ENCODE results near the gene PLA2G4B.

PLA2G4B gene

GRCh38 chr15:41872166-41872747, 33.6 kb downstream of the PLA2G4B start:
- no peak for DNase-seq

- peak; percentile 72 for DNase-seq
Observed at GRCh38 chr15:41873711-41874110, 35.1 kb downstream of the PLA2G4B start.

DNA sequence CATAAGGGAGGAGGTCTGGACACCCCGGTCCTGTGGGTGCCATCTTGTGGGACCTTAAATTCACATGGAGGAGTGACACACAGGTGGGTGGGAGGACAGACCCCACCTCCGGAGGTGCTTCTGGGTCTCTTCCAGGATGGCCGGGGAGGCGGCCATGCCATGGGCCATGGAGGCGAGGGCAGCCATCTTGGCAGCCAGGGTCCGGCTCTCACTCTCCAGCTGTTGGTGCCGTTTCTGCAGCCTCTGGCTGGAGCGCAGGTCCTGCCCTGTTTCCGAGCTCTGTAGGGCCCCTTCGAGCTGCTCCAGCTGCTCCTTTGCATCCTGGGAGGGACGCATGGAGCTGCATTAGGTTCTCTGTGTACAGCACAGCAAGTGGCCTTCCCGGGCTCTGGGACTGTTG, 36.1 kb downstream of the PLA2G4B start:
- DNase-seq, result no peak

GRCh38 chr15:41876007-41876406, 37.4 kb downstream of the PLA2G4B start:
- DNase-seq, result no peak

GRCh38 chr15:41876689-41877088, 38.0 kb downstream of the PLA2G4B start:
- DNase-seq, result no peak

DNA sequence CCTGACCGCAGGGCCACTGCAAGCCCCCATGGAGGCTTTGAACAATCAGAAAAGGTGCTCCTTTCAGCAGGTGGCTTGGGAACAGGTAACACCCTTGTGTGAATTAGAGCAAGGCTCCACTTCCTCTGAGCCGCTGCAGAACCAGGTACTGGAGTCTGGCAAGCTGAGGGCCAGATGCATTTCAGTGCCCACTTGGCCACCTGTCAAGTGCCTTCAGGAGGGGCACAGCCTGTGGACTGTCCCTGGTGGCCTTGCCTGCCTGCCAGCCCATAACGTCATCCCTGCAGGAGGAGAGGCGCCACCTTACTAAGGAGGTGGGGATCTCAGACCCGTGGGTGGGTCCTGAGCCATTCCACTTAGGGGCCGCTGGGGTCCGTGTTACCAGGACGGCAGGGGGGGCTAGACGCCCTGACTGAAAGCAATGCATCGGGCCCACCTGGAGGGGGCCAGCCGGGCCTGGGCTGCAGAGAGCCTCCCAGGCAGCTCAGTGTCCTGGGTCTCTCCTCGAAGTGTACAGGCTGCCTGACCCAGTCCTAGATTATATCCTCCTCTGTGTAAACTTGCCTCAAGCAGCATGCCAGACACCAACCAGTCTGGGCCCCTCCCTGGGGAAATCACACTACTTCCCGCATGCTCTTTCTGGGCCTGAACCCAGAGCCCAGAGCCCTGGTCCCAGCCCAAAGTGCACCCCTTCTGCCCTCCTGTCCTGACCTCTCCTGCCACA, 39.1 kb downstream of the PLA2G4B start:
- DNase-seq, result no peak

- DNase-seq, result no peak
Observed at GRCh38 chr15:41878355-41878699, 39.7 kb downstream of the PLA2G4B start.

DNA sequence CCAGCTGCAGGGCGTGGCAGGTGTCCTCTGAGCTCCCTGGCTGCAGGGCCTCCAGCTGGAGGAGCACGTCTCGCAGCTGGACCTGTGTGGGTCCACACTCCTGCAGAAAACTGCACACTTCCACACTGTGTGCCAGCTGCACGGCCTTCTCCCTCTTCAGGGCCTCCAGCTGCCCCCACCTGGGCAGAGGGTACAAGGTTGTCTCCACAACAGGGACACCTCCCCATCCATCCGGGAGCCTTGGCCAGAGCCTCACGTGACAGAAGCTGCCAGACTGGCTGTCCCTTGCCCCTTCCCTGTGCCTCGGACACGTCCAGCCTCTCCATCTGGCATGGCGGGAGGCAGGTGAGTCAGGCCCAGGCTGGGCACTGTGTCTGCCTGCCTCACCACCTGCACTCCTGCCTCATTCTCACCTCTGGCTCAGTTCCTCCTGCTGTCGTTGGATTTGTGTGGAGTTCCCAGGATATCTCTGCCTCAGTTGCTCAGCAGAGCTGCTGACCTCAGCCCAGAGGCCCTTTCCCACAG, 40.7 kb downstream of the PLA2G4B start:
- no peak for DNase-seq

GRCh38 chr15:41880156-41880877, 41.7 kb downstream of the PLA2G4B start:
- DNase-seq, result no peak

DNA sequence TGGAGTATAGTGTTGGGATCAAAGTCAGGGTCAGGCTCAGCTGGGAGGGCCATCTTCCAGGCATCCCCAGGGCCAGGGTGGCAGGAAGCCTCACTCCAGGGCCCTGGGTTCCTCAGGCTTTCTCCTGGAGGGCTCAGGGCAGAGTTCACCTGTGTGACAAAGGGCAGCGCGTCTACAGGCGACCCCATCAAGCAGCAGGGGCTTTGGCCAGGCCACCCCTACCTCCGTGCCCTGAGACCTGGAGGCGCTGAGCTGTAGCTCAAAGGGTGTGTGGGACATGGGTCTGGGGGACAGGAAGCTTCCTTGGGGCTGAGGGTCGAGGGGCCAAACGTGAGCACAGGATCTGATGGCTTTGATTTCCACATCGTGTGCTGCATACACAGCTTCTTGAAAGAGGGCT, 42.4 kb downstream of the PLA2G4B start:
- DNase-seq, result no peak

- no peak for DNase-seq
Observed at GRCh38 chr15:41881550-41881919, 42.9 kb downstream of the PLA2G4B start.

GRCh38 chr15:41881920-41882688, 43.5 kb downstream of the PLA2G4B start:
- no peak for DNase-seq

DNA sequence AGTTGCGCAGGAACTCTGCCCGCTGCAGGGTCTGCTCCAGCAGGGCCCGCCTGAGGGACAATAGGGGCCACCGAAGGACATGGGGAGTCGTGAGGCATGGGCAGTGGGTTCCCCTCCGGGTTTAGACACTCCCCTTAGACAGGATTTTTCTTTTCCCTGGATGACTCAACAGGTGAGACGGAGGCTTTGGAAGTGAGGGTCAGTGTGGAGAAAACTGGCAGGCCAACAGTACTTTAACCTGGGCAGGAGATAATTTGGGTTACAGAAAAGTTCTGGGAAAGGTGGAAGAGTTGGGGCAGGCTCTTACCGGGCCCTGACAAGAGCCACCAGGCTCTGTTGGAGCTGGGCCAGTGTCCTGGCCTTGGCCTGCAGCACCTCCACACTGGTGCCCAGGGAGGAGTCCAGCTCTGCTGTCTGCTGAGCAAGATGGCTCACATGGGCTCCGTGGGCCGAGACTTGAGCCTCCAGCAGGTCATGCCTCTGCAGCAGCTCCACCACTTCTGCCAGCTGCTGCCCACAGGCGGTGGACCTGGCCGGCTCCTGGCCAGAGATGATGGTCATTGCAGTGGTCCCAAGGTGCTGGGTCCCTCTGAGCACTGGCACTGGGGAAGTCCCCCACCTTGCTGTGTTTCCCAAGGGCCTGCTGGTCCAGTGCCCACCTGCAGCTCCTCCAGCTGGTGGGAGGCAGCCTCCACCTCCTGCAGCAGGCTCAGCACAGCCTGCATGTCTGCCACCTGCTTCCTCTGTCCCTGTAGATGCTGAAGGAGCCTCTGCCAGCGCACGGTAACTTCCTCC, 44.2 kb downstream of the PLA2G4B start:
- DNase-seq, result no peak

- DNase-seq, result no peak
Observed at GRCh38 chr15:41883484-41883825, 44.8 kb downstream of the PLA2G4B start.

DNA sequence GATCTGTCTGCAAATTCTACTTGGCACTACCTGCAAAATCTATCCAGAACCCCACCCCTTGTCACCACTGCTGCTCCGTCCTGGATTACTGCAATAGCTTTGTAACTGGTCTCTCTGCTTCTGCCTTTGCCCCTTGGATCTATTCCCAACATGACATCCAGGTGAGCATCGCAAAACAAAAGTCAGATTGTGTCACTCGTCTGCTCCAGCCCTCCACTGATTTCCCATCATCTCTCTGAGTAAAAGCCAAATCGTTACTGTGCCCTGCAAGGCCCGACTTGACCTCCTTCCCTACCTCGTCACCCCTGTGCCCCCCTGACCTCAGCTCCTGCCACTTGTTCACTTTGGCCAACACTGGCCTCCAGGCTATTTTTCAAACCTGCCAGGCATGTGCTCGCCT, 45.8 kb downstream of the PLA2G4B start:
- no peak for DNase-seq

- no peak for DNase-seq
Observed at GRCh38 chr15:41885321-41885720, 46.7 kb downstream of the PLA2G4B start.

DNA sequence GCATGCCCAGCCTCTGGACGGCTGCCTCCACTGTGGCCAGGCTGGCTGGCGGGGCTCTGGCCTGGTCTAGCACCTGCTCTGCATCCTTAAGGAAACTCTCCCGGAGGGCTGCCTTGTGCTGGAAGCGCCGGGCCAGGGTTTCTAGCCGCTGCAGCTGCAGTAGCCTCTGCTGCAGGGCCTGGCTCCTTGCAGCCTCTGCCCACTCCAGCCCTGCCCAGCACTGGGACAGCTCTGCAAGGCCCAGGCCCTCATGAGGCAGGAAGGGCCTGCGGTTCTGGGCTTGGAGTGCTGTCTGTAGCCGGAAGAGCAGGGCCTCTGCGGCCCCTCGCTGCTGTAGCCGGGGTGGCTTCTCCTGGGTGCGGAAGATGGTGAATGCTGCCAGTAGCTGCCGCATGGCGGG, 47.2 kb downstream of the PLA2G4B start:
- DNase-seq, result no peak

DNA sequence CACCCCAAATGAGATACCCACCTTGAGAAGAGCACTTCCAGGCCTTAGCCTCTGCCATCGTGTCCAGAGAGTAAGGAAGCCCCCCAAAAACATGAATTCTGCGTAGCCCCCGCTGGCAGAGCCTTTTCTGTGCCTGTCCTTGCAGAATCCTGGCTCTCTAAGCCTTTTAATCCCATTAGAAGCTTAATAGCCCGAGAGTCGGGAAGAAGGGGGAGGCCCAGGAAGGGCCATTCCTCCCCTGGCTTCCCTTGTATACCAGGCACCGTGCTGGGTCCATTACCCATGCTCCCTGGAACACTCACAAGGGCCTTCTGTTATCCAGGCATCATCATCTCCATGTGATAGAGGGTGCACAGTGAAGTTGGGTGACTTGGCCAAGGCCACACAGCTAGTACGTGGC, 48.1 kb downstream of the PLA2G4B start:
- DNase-seq, result no peak

GRCh38 chr15:41887161-41887560, 48.5 kb downstream of the PLA2G4B start:
- DNase-seq, result no peak

- no peak for DNase-seq
Observed at GRCh38 chr15:41887893-41888292, 49.2 kb downstream of the PLA2G4B start.

DNA sequence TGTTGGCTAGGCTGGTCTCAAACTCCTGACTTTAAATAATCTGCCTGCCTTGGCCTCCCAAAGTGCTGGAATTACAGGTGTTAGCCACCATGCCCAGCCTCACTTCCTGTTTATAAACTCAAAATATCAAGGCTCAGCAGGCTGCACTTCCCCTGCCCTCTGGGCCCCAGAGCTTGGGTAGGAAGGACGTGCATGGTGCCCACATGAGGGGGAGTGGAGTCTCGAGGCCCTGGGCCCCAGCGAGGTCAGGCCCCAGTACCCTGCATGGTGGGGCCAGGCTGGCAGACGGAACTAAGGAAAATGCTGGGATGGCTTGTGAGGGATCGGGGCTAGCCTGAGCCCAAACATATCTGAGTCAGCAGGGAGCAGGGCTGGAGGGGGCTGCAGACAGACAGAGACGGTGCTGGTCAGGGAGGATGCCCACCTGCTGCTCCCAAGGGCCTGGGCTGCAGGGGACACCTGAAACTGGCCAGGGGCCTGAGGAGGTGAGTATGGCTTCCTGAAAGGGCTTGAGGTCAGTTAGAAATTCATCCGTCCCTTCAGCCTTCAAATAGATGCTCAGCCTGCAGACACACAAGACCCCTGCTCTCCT, 50.1 kb downstream of the PLA2G4B start:
- no peak for DNase-seq

DNA sequence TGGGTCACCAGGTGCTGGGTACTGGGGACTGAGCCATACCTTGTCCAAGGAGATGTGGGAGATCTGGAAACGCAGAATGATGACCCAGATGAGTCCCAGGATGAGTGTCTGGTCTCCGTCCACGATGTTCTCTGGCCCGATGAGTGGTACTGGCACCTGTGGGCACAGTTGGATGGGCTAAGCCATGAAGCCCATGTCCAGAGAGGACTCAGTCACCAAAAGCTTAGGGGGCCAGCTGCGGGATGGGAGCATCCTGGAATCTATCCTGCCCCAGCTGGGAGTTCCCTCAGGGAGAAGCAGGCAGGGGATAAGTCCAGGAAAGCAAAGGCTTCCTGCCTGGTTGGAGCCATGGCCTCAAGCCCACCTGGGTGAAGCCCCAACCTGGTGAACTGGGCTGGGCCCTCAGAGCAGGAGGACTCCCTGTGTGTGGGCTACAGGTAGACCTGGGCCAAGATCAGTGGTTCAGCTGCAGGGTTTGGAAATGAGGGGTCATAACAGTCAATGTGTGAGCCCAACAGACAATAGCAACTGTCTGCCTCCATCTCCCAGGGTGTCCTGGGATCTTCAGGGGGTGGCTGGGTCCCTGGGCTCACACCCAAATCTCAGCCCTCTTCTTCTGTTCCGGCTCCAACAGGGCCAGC, 51.5 kb downstream of the PLA2G4B start:
- no peak for DNase-seq
